Stimulated activated CD4-positive, alpha-beta T cell treated with anti-CD3 and anti-CD28 coated beads, Interleukin-1b, Interleukin-23, amount 100 ng/mL, for 48 hours (primary cell): ENCODE measurements around the gene WWTR1.

Experiments
- DNase-seq: peaks from one replicate; pipeline ENCODE4 v3.0.0-alpha.2; 2020

WWTR1 gene

DNA sequence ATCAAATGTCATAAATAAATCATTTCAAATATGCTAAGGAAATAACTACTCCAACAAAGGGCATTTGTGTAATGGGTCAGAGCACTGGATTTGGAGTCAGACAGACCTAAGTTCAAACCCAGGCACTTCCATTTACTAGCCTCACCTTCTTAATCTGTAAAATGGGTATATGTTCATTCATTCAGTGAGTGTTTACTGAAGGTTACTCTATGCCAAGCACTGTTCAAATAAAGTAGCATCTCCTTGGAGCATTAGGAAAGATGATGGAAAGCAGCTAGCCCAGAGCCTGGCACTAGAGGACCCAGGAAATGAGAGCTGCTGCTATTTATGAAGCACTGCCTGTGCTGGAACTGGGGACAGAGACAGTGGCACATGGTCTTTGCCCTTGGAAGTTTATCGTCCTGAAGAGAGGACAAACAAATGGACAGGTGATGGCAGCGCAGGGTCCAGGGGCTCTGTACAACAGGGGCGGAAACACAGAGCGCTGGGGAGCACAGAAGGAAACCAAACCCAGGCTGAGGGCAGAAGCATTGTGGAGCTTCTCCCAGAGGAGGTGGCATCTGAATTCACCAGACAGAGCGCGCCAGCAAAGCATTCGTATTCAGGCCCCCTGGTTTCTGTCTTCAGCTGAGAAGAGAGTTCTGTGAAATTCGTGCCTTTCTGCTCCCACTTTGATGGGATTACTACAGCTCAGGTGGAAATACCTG, 164.4 kb downstream of the WWTR1 start:
- DNase-seq, result no peak

DNA sequence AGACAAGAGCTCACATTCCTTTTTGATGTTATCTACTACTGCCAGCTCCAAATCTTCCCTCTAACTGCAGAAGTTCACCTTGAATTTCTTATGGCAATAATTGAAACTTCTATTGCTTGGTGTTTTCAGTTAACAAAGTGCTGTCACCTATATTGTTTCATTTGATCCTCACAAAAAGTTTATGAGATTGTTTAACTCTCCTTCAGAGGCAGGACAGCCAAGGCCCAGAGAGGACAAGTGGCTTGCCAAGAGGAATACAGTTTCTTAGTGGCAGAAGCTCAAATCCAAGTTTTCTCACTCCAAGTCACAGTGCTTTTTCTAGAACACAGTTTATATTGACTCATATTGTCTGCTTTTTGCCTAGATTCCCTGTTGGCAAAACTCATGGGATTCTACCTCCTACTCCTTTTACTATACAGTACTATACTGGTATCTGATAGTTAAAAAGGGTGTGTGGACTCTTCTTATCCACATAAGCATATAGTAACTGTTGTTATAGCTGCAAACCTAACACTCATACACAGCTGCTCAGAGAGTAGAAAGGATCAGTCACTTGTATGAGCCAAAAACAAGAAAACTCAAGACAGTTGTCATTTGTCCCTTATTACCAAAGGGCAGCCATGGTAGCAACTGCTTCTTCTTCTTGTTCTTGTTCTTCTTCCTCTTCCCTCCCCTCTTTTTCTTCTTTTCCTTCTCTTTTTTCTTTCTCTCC, 167.4 kb downstream of the WWTR1 start:
- DNase-seq, result no peak

DNA sequence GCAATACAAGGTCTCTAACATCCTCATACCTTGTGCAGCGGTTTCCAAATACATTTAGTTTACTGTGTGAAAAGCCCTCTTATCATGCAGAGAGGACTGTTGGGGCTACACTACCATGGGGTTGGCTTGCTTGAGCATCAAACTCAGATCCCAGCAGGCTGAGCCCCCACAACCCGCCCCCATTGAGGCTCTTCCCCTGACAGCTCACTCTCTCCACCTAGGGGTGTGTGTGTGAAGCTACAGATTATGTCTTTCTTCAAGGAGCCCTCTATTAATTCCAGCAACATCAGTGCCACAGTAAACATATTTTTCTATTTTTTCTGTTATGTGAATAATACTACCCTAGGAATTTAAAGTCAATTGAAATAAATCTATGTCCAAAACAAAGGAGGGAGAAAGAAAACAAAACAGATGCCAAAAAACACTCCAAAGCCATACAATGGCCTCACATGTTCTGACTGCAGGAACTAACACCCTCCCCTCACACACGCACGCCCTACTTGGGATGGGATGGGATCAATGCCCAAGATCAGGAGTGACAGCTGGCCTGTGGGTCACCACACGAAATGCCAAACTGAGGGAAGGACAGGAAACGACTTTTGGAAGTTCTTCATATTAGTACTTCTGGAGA, 168.7 kb downstream of the WWTR1 start:
- no peak for DNase-seq

DNA sequence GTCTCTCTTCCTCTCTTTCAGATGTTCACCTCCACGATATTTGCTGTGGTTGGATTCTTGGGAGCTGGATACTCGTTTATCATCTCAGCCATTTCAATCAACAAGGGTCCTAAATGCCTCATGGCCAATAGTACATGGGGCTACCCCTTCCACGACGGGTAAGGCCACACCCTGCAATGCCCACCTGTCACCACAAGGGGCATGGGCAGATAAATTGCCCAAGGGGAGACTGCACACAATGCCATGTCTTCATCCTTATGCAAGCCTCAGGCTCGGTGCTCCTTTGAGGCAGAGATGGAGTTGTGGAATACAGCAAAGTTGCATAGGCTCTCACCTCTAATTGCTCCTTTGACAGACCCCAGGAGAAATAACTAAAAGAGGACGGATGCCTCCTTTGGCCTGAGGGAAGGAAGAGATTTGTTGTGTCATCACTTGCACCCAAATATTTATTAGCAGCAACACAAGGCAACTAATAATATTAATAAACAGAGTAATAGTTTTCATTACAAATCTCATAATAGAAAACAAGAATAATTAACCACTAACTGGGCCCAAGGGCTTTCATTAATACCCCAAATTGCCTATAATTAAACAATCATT, 170.1 kb downstream of the WWTR1 start:
- DNase-seq, result peak; percentile 31

DNA sequence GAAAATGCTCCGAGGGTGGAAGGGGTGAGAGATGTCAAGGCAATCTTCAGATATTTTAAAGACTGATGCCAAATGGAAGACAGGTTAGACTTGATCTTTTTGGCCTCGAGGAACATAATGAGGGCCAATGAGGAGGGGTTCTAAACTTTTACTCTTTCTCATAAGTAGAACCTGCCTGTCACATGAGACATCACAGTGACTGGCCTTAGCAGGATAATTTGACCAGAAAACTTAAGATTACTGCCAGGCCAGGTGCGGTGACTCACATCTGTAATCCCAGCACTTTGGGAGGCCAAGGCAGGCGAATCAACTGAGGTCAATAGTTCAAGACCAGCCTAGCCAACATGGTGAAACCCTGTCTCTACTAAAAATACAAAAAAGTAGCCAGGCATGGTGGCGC, 171.1 kb downstream of the WWTR1 start:
- no peak for DNase-seq

DNA sequence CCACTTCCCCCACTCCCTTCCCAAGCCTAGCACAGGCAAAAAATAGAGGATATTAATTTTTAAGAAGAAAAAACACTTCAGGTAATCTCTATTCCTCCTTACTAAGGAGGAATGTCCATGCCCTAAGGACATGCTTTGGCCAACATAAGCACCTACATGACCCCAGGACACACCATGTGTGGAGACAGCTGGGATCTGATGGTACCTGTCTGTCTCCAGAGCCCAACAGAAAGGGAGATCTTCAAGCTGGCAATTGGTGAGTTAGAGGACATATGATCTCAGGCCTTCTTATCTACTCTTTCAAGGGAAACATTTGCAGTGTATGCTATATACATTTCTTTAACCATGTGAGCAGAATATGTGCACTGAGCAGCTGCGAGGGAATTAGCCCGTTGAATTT, 176.3 kb downstream of the WWTR1 start:
- DNase-seq, result no peak

DNA sequence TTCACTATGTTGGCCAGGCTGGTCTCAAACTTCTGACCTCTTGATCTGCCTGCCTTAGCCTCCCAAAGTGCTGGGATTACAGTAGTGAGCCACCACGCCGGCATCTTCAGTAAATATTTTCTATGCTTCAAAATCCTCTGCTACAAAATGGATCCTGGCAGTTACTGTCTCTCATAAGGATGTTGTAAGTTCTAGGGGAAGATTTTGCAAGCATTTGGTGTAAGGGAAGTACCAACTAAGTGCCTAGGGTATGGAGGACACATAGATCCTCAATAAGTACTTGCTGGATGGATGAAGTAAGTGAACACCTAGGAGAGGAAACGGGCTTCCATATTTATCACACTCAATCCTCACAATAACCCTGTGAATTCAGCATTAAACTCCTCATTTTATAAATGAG, 176.8 kb downstream of the WWTR1 start:
- DNase-seq, result no peak

DNA sequence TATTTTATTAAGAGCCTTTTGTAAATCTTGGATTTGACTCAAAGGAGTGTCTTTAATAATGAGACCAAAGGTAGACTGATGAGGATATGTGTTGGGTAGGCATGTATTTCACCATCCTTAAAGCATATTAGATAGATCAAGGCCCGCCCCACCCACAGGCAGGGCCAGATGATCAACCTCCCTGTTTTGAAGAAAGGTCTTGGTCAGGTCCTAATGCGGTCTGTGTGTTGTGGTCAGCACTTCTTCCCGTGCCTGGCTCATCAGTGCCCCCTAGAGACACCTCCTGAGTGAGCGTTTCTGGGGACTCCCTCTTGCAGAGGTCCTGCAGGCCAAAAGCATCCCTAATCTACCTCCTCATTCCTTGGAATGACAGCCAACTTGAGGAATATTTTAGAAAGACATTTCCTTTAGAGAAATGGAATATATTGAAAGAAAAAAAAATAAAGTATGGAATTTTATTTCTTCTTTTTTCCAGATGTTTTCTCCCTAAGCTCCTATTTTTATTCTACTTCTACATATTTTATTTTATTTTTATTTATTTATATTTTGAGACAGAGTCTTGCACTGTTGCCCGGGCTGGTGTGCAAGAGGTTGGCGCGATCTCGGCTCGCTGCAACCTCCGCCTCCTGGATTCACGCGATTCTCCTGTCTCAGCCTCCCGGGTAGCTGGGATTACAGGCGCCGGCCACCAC, 177.4 kb downstream of the WWTR1 start:
- peak; percentile 26 for DNase-seq

DNA sequence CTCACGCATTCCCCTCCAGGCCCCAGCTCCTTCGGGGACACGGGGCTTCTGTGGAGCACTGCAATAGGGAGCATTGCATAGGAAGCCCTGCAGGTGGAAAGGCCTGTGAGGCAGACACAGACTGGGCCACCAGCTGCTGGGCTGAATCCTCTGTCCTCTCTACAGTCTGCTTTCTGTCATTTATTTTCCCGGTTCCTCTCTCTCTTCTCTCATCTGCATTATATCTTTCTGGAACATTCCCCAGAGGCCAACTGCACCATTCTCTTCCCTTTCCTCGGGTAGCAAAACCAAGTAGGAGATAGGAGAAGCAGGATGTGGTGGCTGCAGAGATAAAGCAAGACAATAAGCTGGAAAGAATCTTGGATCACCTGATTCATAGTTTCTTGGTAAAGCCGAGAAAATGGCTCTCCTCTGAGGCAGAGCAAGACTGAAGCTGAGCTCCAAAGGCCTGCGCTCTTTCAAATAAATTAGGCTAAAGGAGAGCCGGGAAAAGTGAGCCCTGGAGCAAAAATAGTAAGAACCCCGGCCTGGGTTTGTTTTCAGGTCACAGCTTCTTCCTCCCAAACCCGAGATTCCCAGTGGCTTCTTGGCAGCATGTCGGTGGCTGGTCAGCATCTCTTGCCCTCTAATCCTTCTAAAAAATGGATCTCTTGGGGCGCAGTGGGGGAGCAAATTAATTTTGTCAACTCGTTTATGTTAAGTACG, 178.1 kb downstream of the WWTR1 start:
- DNase-seq, result no peak

DNA sequence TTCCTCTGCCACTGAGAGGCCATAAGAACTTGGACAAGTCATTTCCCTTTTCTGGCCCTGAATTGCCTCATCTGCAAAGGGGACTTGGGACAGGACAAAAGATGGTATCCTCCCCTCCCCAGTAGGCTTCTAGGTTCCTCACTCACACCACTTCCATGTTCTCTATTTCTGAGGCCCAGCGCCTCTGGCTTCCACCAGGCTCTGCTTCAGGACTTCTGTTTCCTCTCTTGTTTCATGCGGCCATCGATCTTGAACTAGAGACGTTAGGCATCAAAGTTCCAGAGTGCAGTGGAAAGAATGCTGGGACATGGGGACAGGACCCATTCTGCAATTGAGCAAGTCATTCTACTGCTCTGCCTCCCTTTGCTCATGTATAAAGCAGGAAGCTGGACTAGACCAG, 181.6 kb downstream of the WWTR1 start:
- DNase-seq, result no peak

DNA sequence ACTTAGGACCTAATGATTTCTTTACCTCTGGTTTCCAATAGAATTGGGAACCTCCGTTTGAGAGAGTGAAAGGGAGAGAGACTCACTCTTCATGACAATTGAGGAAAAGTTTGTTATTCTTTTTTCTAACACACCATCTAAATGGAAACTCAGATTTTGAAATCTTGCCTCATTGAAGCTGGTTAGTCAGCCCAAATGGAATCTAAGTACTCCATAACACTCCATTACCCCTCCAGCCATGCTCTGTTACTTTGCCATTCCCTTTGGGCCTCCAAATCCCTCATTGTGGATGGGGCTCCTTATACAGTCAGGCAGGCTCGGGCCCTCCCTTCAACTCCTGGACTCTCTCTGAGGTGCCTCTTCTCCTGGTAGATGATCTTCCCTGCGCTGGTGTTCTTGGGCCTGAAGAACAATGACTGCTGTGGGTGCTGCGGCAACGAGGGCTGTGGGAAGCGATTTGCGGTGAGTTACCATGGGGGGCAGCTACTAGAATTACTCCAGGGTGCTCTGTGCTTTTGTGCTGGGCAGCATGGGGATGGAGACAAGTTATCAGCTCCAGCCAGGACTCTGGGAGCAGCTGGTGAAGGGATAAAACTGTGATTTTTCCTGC, 182.3 kb downstream of the WWTR1 start:
- no peak for DNase-seq

DNA sequence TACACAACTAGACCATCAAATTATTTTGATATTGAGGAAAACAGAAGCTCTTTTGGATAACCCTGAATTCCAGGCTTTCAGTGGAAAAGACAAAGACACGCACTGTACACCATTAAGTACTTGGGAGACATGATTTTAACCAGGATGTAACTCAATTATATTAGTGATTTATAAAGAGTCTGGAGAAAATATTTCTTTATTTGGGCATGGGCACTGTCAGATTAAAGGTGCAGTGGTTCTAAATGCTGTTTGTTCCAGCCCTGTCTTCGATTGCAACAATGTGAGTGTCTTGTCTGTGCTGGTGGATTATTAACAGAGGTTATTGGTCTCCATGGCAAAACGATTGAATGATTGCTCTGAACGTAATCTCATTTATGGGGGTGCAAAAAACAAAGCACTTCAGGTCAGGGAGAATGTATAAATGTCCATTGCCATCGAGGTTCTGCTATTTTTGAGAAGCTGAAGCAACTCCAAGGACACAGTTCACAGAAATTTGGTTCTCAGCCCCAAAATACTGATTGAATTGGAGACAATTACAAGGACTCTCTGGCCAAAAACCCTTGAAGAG, 183.5 kb downstream of the WWTR1 start, which contains the start of gene TM4SF4:
Gene TM4SF4 (plus strand): TSS at position 448 of the 568 bp plus-strand sequence. CDS start 181 bp downstream, outside the sequence.
- DNase-seq, result no peak

DNA sequence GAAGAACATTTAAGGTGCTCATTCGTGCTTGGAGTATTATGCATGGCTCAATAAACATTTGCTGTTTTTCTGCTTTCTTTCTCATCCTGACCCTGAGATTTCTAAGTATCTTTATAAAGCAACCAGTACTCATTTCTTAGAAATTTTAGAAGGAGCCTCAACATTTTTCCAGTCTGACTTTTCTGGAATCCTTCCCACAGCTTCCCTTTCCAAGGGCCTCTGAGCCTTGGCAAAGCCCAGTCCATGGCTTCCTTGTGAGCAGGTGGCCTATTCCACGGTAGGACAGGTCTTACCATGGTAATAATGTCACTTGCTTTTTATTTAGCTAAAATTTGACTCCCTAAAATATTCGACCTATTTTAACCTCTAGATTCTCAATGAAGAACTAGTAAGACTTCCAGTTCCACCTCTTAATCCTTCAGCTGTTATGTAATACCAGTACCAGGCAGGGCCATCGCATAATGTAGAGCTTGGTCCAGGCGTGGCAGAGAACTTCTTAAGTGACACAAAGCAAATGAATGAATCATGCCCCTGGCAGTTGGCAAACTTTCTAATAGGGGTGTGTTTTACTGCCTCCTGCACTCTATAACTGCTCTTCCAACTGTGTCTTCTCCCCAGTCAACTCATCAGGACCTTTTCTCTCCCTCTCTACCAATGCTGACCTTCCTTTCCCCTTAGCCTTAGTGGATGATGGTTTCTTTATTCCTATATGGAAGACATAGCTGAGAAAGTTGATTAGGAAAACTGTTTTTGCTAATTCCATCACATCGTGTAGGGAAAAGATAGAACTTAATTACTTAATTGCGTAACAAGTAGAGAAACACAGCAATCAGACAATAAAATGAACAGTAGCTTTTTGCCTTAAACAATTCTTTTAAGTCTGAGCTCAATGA, 184.2 kb downstream of the WWTR1 start:
- no peak for DNase-seq

DNA sequence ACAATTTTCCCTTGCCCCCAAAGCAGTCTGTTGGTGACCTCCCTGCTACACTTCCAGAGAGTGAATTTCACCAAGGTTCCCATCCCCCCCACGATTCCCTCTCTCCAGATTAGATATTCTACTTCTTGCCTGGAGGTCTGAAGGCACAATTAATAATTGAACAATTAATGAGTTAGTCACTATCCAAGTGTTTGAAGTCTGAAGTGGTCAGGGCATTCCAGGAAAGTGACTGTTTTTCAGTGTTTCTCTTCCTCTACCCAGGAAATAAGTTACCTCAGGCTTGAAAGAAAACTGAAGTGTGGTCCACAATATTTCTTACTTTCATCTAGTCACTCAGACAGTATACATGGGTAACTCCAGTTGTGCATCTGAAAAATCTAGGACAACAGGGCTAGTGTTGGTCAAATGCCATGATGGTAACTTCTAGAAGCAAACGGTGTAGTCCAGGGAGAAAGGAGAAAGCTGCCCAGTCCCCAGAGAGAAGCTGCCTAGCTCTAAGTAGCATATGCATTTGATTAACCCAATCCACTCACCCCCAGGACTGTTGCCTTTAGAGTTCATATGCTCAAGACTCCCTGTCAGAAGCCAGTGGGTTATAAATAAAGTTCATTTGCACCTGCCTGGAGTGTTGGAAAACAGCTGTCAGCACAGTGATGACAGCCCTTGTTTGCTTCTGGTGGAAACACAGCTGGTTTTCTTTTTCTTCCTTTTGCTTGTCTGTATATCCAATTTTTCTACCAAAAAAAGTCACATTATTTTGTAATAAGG, 185.6 kb downstream of the WWTR1 start:
- no peak for DNase-seq

DNA sequence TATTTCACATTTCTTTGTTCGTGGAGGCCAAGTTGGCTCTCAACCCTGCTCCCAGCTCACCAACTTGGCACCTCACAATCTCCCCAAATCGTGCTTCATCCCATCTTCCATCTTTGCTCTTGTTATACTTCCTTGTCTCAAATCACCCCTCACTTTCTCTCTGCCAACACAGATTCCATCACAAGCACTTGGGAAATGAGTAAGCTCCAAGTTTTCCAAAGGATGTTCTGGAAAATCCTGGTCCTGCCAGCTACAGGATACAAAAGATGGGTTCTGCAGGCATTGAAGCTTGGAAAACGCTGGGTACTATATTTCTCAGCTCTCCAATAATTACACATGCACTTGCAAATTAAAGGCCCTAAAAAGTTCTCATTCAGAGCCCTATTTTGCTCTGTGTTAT, 187.4 kb downstream of the WWTR1 start:
- no peak for DNase-seq

DNA sequence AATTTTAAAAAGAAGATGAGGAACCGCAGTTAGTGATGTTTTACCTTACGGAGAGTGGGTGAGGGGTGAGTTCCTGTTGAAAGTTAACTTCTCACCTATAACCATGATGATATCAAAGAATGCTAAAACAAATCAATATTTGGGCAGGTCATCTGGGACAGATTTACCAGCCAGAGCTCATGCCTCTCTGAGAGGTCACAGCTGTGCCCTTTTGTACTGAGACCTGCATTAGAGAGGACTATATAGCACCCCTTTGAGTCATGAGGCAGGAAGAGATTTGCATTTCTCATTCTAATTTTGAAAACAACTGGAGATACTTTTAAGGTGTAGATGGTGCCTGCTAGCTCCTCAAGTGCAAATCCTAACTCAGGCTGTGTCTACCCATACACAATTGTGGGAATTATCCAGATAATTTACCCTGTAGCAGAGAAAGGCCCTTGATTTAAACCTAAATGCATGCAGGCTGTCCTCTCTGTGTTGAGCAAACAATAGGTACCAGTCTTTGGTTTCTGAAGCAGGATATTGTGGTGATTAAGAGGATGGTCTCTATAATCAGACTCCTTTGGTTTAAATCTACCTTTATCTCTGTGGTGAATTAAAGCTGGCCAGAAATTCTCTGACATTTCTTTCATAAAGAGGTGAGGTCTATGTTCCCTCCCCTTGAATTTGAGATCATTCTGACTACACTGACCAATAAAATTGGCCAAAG, 189.2 kb downstream of the WWTR1 start:
- DNase-seq, result no peak
